ENCODE data around the gene CD86. TPM values are rescaled to one million over a fixed set of nuclear protein-coding genes. Genes with fewer than 3 reads are reported as not detected.
A peak's percentile ranks its signal among the peaks of the same experiment; 100 is the strongest.

Gene CD86, protein sequence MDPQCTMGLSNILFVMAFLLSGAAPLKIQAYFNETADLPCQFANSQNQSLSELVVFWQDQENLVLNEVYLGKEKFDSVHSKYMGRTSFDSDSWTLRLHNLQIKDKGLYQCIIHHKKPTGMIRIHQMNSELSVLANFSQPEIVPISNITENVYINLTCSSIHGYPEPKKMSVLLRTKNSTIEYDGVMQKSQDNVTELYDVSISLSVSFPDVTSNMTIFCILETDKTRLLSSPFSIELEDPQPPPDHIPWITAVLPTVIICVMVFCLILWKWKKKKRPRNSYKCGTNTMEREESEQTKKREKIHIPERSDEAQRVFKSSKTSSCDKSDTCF
- 10 to 100 TPM; 18.0 to 61.4 (median 45.4) TPM for polyA plus RNA-seq (ENCODE audit: low read depth in 6 of 6)

- peaks cover 14 to 28% (median 20%) of the 10 kb centered on the region in 3 donors for H3K4me1 Mint-ChIP-seq
- DNase-seq (peak; percentile 49), ATAC-seq (ENCODE audit: low read depth in 2 of 2) (peak; percentile 85)
- peaks cover 0 to 3% (median 0%) of the 10 kb centered on the region in 7 donors for H3K9me3 Mint-ChIP-seq
- H3K36me3 Mint-ChIP-seq: peaks cover 18 to 19% of the 10 kb centered on the region in 2 donors
- H3K27me3 Mint-ChIP-seq: peaks cover 0 to 7% (median 6%) of the 10 kb centered on the region in 3 donors
- H3K27ac Mint-ChIP-seq: peak within 1 kb of the TSS; percentile 5 to 97 (median 76)
- peak within 1 kb of the TSS; percentile 58 to 89 (median 78) for H3K4me3 Mint-ChIP-seq
Observed at GRCh38 chr3:122055215-122055614, at the start of gene CD86. Gene CD86, plus strand, starts transcription at chr3:122055362. Its CDS starts 128 bp downstream, at chr3:122055490.

GRCh38 chr3:122006267-122006666, 48.9 kb upstream of the CD86 start:
- H3K4me1 Mint-ChIP-seq: peaks cover 28 to 45% (median 28%) of the 10 kb centered on the region in 3 donors
- no peaks in the 10 kb centered on the region for H3K9me3 Mint-ChIP-seq
- ATAC-seq (ENCODE audit: low read depth in 2 of 2) (no peak), DNase-seq (no peak)
- no peaks in the 10 kb centered on the region for H3K36me3 Mint-ChIP-seq
- H3K4me3 Mint-ChIP-seq: no peak overlapping the region
- no peaks in the 10 kb centered on the region for H3K27me3 Mint-ChIP-seq
- peak overlapping the region in 2 of 6 donors; percentile 59 to 60 for H3K27ac Mint-ChIP-seq

DNA sequence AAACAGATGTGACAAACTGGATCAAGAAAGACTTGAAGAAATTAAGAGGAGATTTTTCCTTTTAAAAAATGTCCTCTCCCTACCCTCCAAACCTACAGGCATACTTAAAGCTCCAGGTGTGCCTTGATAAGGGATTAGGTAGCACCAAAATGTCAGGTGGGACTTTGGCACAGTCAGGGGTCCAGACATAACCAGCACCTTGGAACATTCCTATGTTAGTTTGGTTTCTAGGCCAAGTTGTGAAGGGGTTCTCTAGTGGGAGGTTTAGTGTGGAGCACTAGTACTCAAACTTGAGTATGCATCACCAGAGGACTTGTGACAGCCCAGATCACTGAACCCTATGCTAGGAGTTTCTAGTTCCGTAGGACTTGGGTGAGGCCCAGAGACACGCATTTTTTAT, 47.0 kb upstream of the CD86 start:
- Mint-ChIP-seq H3K4me3 (no peak overlapping the region), H3K27me3 (no peaks in the 10 kb centered on the region), H3K36me3 (no peaks in the 10 kb centered on the region), H3K4me1 (peaks cover 16 to 42% (median 19%) of the 10 kb centered on the region in 3 donors), H3K9me3 (no peaks in the 10 kb centered on the region), H3K27ac (no peak overlapping the region)
- no peak for ATAC-seq (ENCODE audit: low read depth in 2 of 2)
- DNase-seq: no peak

DNA sequence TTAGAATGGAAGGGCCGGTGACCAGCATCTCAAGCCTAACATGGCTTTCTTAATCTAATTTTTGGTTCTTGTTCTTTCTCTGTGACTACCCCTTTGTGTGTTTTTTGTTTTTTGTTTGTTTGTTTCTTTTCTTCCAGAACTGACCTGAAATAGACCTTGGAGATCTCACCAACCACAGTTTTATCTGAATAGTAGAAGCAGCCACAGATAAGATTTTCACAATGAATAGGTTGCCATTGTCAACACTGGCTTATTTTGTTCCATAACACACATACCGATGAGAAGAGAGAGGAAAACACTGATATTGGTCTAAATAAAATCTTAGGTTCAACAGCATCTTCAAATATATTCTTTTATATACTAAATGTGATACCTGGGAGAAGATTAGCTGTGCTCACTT, 44.7 kb upstream of the CD86 start:
- no peaks in the 10 kb centered on the region for H3K9me3 Mint-ChIP-seq
- no peaks in the 10 kb centered on the region for H3K36me3 Mint-ChIP-seq
- no peak overlapping the region for H3K4me3 Mint-ChIP-seq
- peak overlapping the region in 1 of 6 donors; percentile 13 for H3K27ac Mint-ChIP-seq
- peaks cover 14 to 33% (median 17%) of the 10 kb centered on the region in 3 donors for H3K4me1 Mint-ChIP-seq
- DNase-seq (no peak), ATAC-seq (ENCODE audit: low read depth in 2 of 2) (no peak)
- no peaks in the 10 kb centered on the region for H3K27me3 Mint-ChIP-seq

DNA sequence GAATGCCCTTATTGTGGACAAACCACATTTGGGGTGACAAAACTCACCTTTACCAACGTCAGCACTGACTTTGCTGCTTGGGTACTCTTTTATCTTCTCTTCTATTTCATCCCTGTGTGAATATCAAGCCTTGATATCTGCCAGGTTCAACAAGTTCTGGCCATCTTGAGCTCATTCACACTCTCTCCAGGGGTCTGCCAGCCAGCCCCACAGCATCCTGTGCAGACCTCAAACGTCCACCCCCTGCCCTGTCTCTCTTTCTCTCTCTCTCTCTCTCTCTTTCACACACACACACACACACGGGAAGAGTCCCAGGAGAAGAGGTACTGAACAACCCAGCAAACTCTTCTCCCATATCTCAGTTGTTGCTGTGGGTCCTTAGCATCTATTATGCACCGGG, 43.8 kb upstream of the CD86 start:
- Mint-ChIP-seq H3K27ac (no peak overlapping the region), H3K4me1 (peaks cover 19 to 29% (median 21%) of the 10 kb centered on the region in 3 donors), H3K9me3 (peaks cover 0 to 5% (median 0%) of the 10 kb centered on the region in 7 donors), H3K4me3 (no peak overlapping the region), H3K36me3 (no peaks in the 10 kb centered on the region), H3K27me3 (no peaks in the 10 kb centered on the region)
- ATAC-seq (ENCODE audit: low read depth in 2 of 2): no peak
- DNase-seq: no peak

DNA sequence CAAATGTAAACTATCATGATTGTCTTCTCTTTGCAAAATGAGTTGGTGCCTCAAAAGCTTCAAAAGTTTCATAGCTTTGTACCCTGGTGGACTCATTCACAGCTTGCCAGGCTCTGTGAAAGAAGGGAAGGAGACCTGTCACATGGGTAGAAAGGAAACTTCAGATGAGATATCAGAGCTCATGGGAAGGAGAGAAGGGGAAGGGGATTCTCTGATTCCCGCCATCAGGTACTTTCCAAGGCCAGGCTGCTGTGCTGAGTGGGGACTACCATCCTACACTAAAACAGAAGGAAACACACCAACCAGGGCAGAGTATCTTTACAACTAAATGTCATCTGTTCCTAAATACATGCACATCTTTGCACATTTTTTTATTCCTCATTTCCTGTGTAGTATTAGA, 42.3 kb upstream of the CD86 start:
- ATAC-seq (ENCODE audit: low read depth in 2 of 2) (no peak), DNase-seq (no peak)
- peaks cover 0 to 5% (median 2%) of the 10 kb centered on the region in 7 donors for H3K9me3 Mint-ChIP-seq
- H3K36me3 Mint-ChIP-seq: no peaks in the 10 kb centered on the region
- H3K27ac Mint-ChIP-seq: peak overlapping the region in 1 of 6 donors; percentile 31
- H3K4me1 Mint-ChIP-seq: peaks cover 19 to 29% (median 21%) of the 10 kb centered on the region in 3 donors
- no peaks in the 10 kb centered on the region for H3K27me3 Mint-ChIP-seq
- H3K4me3 Mint-ChIP-seq: no peak overlapping the region

GRCh38 chr3:122013448-122013925, 41.7 kb upstream of the CD86 start:
- peak overlapping the region in 2 of 6 donors; percentile 31 to 47 for H3K27ac Mint-ChIP-seq

DNA sequence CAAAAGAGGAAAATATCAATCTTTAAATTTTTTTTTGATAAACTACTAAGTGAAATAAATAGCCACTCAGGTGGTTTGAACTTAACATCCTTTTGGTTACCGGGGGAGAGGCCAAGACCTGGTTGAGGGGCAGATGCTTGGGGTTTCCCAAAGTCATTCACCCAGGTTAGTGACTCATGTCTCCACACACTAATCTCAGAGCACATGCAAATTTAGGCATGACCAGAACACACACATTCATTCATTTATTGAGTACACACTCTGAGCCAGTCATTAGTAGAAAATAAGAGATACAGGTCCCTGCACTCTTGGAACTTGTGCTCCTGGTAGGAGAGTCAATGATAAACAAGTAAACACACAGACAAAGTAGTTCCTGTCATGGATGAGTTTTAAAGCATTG, 40.4 kb upstream of the CD86 start:
- Mint-ChIP-seq H3K27ac (peak overlapping the region in 3 of 6 donors; percentile 15 to 92 (median 16)), H3K27me3 (no peaks in the 10 kb centered on the region), H3K4me3 (no peak overlapping the region), H3K9me3 (peaks cover 0 to 5% (median 2%) of the 10 kb centered on the region in 7 donors), H3K36me3 (no peaks in the 10 kb centered on the region), H3K4me1 (peaks cover 19 to 29% (median 20%) of the 10 kb centered on the region in 3 donors)
- DNase-seq (peak; percentile 48), ATAC-seq (ENCODE audit: low read depth in 2 of 2) (peak; percentile 99 to 100)

More at GRCh38 chr3:122013448-122013925, 41.7 kb upstream of the CD86 start:
- no peaks in the 10 kb centered on the region for H3K27me3 Mint-ChIP-seq
- peak overlapping the region in 1 of 8 donors; percentile 52 for H3K4me3 Mint-ChIP-seq
- ATAC-seq (ENCODE audit: low read depth in 2 of 2): no peak
- peaks cover 0 to 5% (median 2%) of the 10 kb centered on the region in 7 donors for H3K9me3 Mint-ChIP-seq
- peaks cover 19 to 29% (median 21%) of the 10 kb centered on the region in 3 donors for H3K4me1 Mint-ChIP-seq
- H3K36me3 Mint-ChIP-seq: no peaks in the 10 kb centered on the region
- DNase-seq: no peak

- Mint-ChIP-seq H3K27ac (peak overlapping the region in 1 of 6 donors; percentile 1), H3K27me3 (no peaks in the 10 kb centered on the region), H3K36me3 (no peaks in the 10 kb centered on the region), H3K4me1 (peaks cover 27 to 34% (median 31%) of the 10 kb centered on the region in 3 donors), H3K9me3 (peaks cover 0 to 5% (median 2%) of the 10 kb centered on the region in 7 donors), H3K4me3 (no peak overlapping the region)
- no peak for DNase-seq
- no peak for ATAC-seq (ENCODE audit: low read depth in 2 of 2)
Observed at GRCh38 chr3:122019493-122019892, 35.7 kb upstream of the CD86 start.

GRCh38 chr3:122021037-122021436, 34.1 kb upstream of the CD86 start:
- no peaks in the 10 kb centered on the region for H3K36me3 Mint-ChIP-seq
- peak overlapping the region in 3 of 6 donors; percentile 49 to 83 (median 55) for H3K27ac Mint-ChIP-seq
- H3K4me1 Mint-ChIP-seq: peaks cover 27 to 36% (median 32%) of the 10 kb centered on the region in 3 donors
- DNase-seq (no peak), ATAC-seq (ENCODE audit: low read depth in 2 of 2) (no peak)
- H3K27me3 Mint-ChIP-seq: no peaks in the 10 kb centered on the region
- H3K4me3 Mint-ChIP-seq: peak overlapping the region in 7 of 8 donors; percentile 36 to 88 (median 56)
- peaks cover 0 to 2% (median under 1%) of the 10 kb centered on the region in 7 donors for H3K9me3 Mint-ChIP-seq

DNA sequence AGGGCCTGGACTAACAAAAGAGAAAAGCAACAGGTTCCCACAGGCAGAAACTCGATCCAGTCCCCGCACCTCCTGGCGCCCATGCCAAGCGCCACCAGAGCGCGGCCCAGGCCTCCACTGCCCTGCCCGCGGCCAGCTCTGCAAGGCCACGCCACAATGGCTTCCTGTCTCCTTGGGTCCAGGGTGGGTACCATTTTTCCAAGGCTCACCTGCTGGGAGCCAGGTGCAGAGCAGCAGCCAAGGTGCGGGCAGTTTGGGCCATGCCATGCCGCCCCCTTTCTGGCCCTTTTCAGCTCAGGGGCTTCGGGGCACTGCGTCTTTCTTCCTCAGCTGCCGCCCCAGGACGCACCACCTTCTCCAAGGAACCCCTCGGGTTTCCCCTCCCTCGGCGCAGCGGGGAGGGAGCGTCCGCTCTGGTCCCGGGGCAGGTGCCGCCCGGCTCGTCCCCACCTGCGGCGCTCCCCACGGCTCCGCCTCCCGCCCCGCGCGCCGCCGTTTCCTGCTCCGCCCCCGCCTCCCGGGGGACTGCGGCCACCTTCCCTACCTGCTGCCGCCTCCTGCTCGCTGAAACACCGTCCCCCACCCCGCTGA, 33.3 kb upstream of the CD86 start, which contains the start of gene ILDR1:
ILDR1 (minus strand) TSS at position 437 of the 591 bp plus-strand sequence; CDS start at position 267, 170 bp downstream.
- peak within 1 kb of the TSS in 5 of 6 donors; percentile 64 to 83 (median 74) for H3K27ac Mint-ChIP-seq
- H3K4me1 Mint-ChIP-seq: peaks cover 26 to 38% (median 35%) of the 10 kb centered on the region in 3 donors
- H3K36me3 Mint-ChIP-seq: no peaks in the 10 kb centered on the region
- peak within 1 kb of the TSS; percentile 66 to 89 (median 84) for H3K4me3 Mint-ChIP-seq
- peak; percentile 55 for DNase-seq
- peak; percentile 87 to 88 for ATAC-seq (ENCODE audit: low read depth in 2 of 2)
- H3K27me3 Mint-ChIP-seq: no peaks in the 10 kb centered on the region
- peaks cover 0 to 2% (median 0%) of the 10 kb centered on the region in 7 donors for H3K9me3 Mint-ChIP-seq

DNA sequence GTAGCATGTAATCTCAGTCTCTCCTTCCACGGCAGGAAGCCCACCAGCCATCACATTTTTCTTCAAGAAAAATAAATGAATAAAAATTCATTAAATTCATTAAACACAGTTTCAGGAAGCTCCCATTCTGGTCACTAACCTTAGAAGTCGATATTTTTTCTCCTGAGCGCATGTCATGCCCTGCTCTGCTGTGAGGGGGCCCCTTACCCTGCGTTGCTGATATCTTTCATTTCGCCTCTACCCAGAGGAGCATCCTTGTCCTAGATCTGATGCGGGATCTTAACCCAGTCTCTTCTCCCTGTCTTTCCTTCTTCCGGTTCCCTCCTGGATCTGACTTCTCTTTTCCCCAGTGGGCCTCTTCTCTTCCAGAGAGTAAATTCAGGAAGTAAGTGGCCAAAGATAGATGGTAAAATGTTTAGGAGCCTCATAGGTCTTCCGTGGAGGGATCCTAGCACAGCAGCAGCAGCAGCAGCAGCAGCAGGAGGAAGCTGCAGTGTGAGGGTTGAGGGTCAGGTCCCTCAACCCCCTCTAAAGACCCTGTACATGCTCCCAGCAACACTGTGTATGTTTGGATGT, 31.7 kb upstream of the CD86 start:
- H3K27me3 Mint-ChIP-seq: no peaks in the 10 kb centered on the region

DNA sequence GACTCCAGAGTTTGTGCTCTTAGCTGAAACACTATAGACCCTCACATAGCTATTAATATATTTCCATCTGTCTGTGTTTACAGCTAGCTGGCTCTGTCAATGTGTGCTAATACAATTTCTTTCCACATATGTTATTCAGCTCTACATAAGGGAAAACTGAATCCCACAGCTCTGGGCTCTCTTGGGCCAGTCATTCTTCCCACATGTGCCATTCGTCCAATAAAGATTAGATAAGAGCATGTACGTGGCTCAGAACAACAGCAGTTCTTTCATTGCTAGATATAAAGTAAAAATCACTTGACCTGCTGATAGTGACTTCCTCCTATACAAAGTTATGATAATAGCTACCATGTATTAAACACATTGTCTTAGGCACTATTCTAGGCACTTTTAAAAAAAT, 30.4 kb upstream of the CD86 start:
- ATAC-seq (ENCODE audit: low read depth in 2 of 2): no peak
- H3K4me3 Mint-ChIP-seq: peak overlapping the region in 2 of 8 donors; percentile 7 to 54

More for the DNA sequence above, 31.7 kb upstream of the CD86 start:
- no peak for ATAC-seq (ENCODE audit: low read depth in 2 of 2)
- Mint-ChIP-seq H3K4me1 (peaks cover 26 to 38% (median 35%) of the 10 kb centered on the region in 3 donors), H3K27ac (peak overlapping the region in 2 of 6 donors; percentile 16 to 54), H3K36me3 (no peaks in the 10 kb centered on the region), H3K9me3 (no peaks in the 10 kb centered on the region), H3K4me3 (peak overlapping the region in 5 of 8 donors; percentile 39 to 84 (median 56))
- DNase-seq: no peak

More for the DNA sequence above, 30.4 kb upstream of the CD86 start:
- no peak for DNase-seq
- Mint-ChIP-seq H3K27ac (peak overlapping the region in 4 of 6 donors; percentile 4 to 75 (median 26)), H3K27me3 (no peaks in the 10 kb centered on the region), H3K4me1 (peaks cover 26 to 38% (median 35%) of the 10 kb centered on the region in 3 donors), H3K9me3 (no peaks in the 10 kb centered on the region), H3K36me3 (no peaks in the 10 kb centered on the region)

Data from naive B cell (primary cell).